ENCODE data around the gene OR51T1. TPM values are rescaled to one million over a fixed set of nuclear protein-coding genes. Genes with fewer than 3 reads are reported as not detected.
"Not testable (repeated sequence)": the region's sequence is repeated elsewhere in the genome, so short reads cannot be mapped to it uniquely, and the experiment has no call there.

Gene OR51T1, protein sequence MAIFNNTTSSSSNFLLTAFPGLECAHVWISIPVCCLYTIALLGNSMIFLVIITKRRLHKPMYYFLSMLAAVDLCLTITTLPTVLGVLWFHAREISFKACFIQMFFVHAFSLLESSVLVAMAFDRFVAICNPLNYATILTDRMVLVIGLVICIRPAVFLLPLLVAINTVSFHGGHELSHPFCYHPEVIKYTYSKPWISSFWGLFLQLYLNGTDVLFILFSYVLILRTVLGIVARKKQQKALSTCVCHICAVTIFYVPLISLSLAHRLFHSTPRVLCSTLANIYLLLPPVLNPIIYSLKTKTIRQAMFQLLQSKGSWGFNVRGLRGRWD
- not detected for polyA plus RNA-seq (2013, experiment 1 of 2)
- polyA plus RNA-seq (2013, experiment 2 of 2) = not detected

DNA sequence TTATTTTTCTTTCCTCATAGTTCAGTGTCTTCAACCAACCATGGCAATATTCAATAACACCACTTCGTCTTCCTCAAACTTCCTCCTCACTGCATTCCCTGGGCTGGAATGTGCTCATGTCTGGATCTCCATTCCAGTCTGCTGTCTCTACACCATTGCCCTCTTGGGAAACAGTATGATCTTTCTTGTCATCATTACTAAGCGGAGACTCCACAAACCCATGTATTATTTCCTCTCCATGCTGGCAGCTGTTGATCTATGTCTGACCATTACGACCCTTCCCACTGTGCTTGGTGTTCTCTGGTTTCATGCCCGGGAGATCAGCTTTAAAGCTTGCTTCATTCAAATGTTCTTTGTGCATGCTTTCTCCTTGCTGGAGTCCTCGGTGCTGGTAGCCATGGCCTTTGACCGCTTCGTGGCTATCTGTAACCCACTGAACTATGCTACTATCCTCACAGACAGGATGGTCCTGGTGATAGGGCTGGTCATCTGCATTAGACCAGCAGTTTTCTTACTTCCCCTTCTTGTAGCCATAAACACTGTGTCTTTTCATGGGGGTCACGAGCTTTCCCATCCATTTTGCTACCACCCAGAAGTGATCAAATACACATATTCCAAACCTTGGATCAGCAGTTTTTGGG lies at the start of gene OR51T1:
OR51T1 (plus strand) TSS at position 41 of the 641 bp plus-strand sequence; CDS start at position 41, 0 bp downstream.
- H3K4me3 ChIP-seq (ENCODE audit: low read length) = no peak within 1 kb of the TSS
- no peaks in the 10 kb centered on the region for H3K79me1 ChIP-seq (ENCODE audit: low read length)
- no CpG with 5 or more reads among the region's 8 CpGs for WGBS (ENCODE audit: extremely low coverage, insufficient coverage, low lambda C conversion rate)
- no peak within 1 kb of the TSS for H2AK5ac ChIP-seq (ENCODE audit: low read length)
- no peaks in the 10 kb centered on the region for H3K79me2 ChIP-seq (ENCODE audit: control insufficient read depth, insufficient read depth, low read length)
- H3K4me1 ChIP-seq (ENCODE audit: control insufficient read depth, low read depth, low read length) = no peaks in the 10 kb centered on the region
- no peak within 1 kb of the TSS for H3K27ac ChIP-seq (ENCODE audit: low read depth, low read length)
- no peak within 1 kb of the TSS for H2BK15ac ChIP-seq (replicated peaks; ENCODE audit: low read depth)
- no peaks in the 10 kb centered on the region for H3K27me3 ChIP-seq (ENCODE audit: insufficient read depth, low read length, poor library complexity)
- H3K4ac ChIP-seq (ENCODE audit: low read depth, low read length) = no peak within 1 kb of the TSS
- no peak for DNase-seq
- no peak within 1 kb of the TSS for H2BK5ac ChIP-seq (ENCODE audit: low read length)
- H3K23ac ChIP-seq (ENCODE audit: low read length) = no peak within 1 kb of the TSS
- H3K9ac ChIP-seq (ENCODE audit: low read length) = no peak within 1 kb of the TSS
- H3K36me3 ChIP-seq (ENCODE audit: control insufficient read depth, insufficient read depth, low read length) = no peaks in the 10 kb centered on the region
- H3K18ac ChIP-seq (ENCODE audit: low read length) = no peak within 1 kb of the TSS
- H4K8ac ChIP-seq (ENCODE audit: low read depth, low read length) = no peak within 1 kb of the TSS
- no peak within 1 kb of the TSS for H2BK120ac ChIP-seq (ENCODE audit: low read depth, low read length)
- no peak within 1 kb of the TSS for H3K56ac ChIP-seq (ENCODE audit: low read length)
- H3K4me2 ChIP-seq (ENCODE audit: low read length) = no peak within 1 kb of the TSS
- no peak within 1 kb of the TSS for H4K5ac ChIP-seq (ENCODE audit: low read length)

- Histone ChIP-seq H3K4me2 (ENCODE audit: low read length) (no peak overlapping the region), H3K36me3 (ENCODE audit: control insufficient read depth, insufficient read depth, low read length) (no peaks in the 10 kb centered on the region), H2BK15ac (replicated peaks; ENCODE audit: low read depth) (no peak overlapping the region), H3K27me3 (ENCODE audit: insufficient read depth, low read length, poor library complexity) (no peaks in the 10 kb centered on the region), H3K79me2 (ENCODE audit: control insufficient read depth, insufficient read depth, low read length) (no peaks in the 10 kb centered on the region), H3K18ac (ENCODE audit: low read length) (no peak overlapping the region), H3K4ac (ENCODE audit: low read depth, low read length) (no peak overlapping the region), H2AK5ac (ENCODE audit: low read length) (no peak overlapping the region), H3K4me1 (ENCODE audit: control insufficient read depth, low read depth, low read length) (no peaks in the 10 kb centered on the region), H4K8ac (ENCODE audit: low read depth, low read length) (no peak overlapping the region), H2BK5ac (ENCODE audit: low read length) (no peak overlapping the region), H3K79me1 (ENCODE audit: low read length) (no peaks in the 10 kb centered on the region), H4K5ac (ENCODE audit: low read length) (no peak overlapping the region), H2BK120ac (ENCODE audit: low read depth, low read length) (no peak overlapping the region), H3K56ac (ENCODE audit: low read length) (no peak overlapping the region), H3K23ac (ENCODE audit: low read length) (no peak overlapping the region), H3K9ac (ENCODE audit: low read length) (no peak overlapping the region), H3K27ac (ENCODE audit: low read depth, low read length) (no peak overlapping the region), H3K4me3 (ENCODE audit: low read length) (no peak overlapping the region)
- DNase-seq = peak; percentile 17
- no CpG with 5 or more reads among the region's 2 CpGs for WGBS (ENCODE audit: extremely low coverage, insufficient coverage, low lambda C conversion rate)
These were observed 41.7 kb upstream of the OR51T1 start for GRCh38 chr11:4839851-4840549.

GRCh38 chr11:4848908-4849532 lies 32.7 kb upstream of the OR51T1 start, which contains the start of gene OR51S1:
OR51S1 (minus strand) TSS chr11:4849208; CDS start chr11:4849208, 0 bp downstream.
- WGBS (ENCODE audit: extremely low coverage, insufficient coverage, low lambda C conversion rate) = no CpG with 5 or more reads among the region's 9 CpGs
- no peak within 1 kb of the TSS for H2BK5ac ChIP-seq (ENCODE audit: low read length)
- no peak within 1 kb of the TSS for H2AK5ac ChIP-seq (ENCODE audit: low read length)
- H2BK120ac ChIP-seq (ENCODE audit: low read depth, low read length) = no peak within 1 kb of the TSS
- no peak within 1 kb of the TSS for H3K18ac ChIP-seq (ENCODE audit: low read length)
- no peaks in the 10 kb centered on the region for H3K36me3 ChIP-seq (ENCODE audit: control insufficient read depth, insufficient read depth, low read length)
- no peaks in the 10 kb centered on the region for H3K27me3 ChIP-seq (ENCODE audit: insufficient read depth, low read length, poor library complexity)
- H3K56ac ChIP-seq (ENCODE audit: low read length) = no peak within 1 kb of the TSS
- H3K4me1 ChIP-seq (ENCODE audit: control insufficient read depth, low read depth, low read length) = no peaks in the 10 kb centered on the region
- H3K9ac ChIP-seq (ENCODE audit: low read length) = no peak within 1 kb of the TSS
- H3K79me1 ChIP-seq (ENCODE audit: low read length) = no peaks in the 10 kb centered on the region
- no peak within 1 kb of the TSS for H3K4me3 ChIP-seq (ENCODE audit: low read length)
- H3K4ac ChIP-seq (ENCODE audit: low read depth, low read length) = no peak within 1 kb of the TSS
- H3K23ac ChIP-seq (ENCODE audit: low read length) = no peak within 1 kb of the TSS
- H2BK15ac ChIP-seq (replicated peaks; ENCODE audit: low read depth) = no peak within 1 kb of the TSS
- no peak within 1 kb of the TSS for H4K8ac ChIP-seq (ENCODE audit: low read depth, low read length)
- H3K4me2 ChIP-seq (ENCODE audit: low read length) = no peak within 1 kb of the TSS
- H4K5ac ChIP-seq (ENCODE audit: low read length) = no peak within 1 kb of the TSS
- no peak within 1 kb of the TSS for H3K27ac ChIP-seq (ENCODE audit: low read depth, low read length)
- DNase-seq = no peak
- no peaks in the 10 kb centered on the region for H3K79me2 ChIP-seq (ENCODE audit: control insufficient read depth, insufficient read depth, low read length)

DNA sequence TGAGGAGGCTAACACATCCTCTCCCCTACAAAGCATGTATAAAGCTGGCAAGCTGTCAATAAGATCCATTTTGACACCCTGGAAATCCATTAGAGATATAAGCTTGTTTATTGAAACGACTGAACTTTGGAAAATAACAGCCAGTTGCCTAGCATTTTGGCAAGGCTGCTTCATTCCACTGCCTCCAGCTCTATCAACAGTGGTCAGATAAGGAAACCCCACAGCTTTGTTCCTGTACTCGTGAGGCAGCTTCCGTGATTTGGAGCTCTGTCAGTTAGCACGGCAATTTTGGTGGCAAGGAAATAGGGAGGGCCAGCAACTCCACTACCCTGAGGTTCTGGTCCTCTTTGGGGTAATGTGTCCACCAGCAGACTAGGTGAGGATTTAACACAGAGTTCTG lies 30.7 kb upstream of the OR51T1 start:
- H3K23ac ChIP-seq (ENCODE audit: low read length) = no peak overlapping the region
- no peak overlapping the region for H3K9ac ChIP-seq (ENCODE audit: low read length)
- no peak overlapping the region for H3K4me2 ChIP-seq (ENCODE audit: low read length)
- no peak overlapping the region for H2AK5ac ChIP-seq (ENCODE audit: low read length)
- WGBS (ENCODE audit: extremely low coverage, insufficient coverage, low lambda C conversion rate) = no CpG with 5 or more reads among the region's 4 CpGs
- H4K5ac ChIP-seq (ENCODE audit: low read length) = no peak overlapping the region
- no peaks in the 10 kb centered on the region for H3K27me3 ChIP-seq (ENCODE audit: insufficient read depth, low read length, poor library complexity)
- H3K4me1 ChIP-seq (ENCODE audit: control insufficient read depth, low read depth, low read length) = no peaks in the 10 kb centered on the region
- H3K4me3 ChIP-seq (ENCODE audit: low read length) = no peak overlapping the region
- no peak overlapping the region for H3K27ac ChIP-seq (ENCODE audit: low read depth, low read length)
- no peak overlapping the region for H2BK5ac ChIP-seq (ENCODE audit: low read length)
- no peak overlapping the region for H4K8ac ChIP-seq (ENCODE audit: low read depth, low read length)
- H3K4ac ChIP-seq (ENCODE audit: low read depth, low read length) = no peak overlapping the region
- no peaks in the 10 kb centered on the region for H3K36me3 ChIP-seq (ENCODE audit: control insufficient read depth, insufficient read depth, low read length)
- no peaks in the 10 kb centered on the region for H3K79me1 ChIP-seq (ENCODE audit: low read length)
- no peak overlapping the region for H2BK120ac ChIP-seq (ENCODE audit: low read depth, low read length)
- no peak overlapping the region for H2BK15ac ChIP-seq (replicated peaks; ENCODE audit: low read depth)
- no peak overlapping the region for H3K56ac ChIP-seq (ENCODE audit: low read length)
- DNase-seq = peak; percentile 60
- no peak overlapping the region for H3K18ac ChIP-seq (ENCODE audit: low read length)
- H3K79me2 ChIP-seq (ENCODE audit: control insufficient read depth, insufficient read depth, low read length) = no peaks in the 10 kb centered on the region

GRCh38 chr11:4854286-4854685 lies 27.4 kb upstream of the OR51T1 start:
- H3K27me3 ChIP-seq (ENCODE audit: insufficient read depth, low read length, poor library complexity); H2AK5ac ChIP-seq (ENCODE audit: low read length); H4K8ac ChIP-seq (ENCODE audit: low read depth, low read length); H3K79me2 ChIP-seq (ENCODE audit: control insufficient read depth, insufficient read depth, low read length); H2BK120ac ChIP-seq (ENCODE audit: low read depth, low read length); H3K4me3 ChIP-seq (ENCODE audit: low read length); H3K79me1 ChIP-seq (ENCODE audit: low read length); H3K4me1 ChIP-seq (ENCODE audit: control insufficient read depth, low read depth, low read length); H2BK15ac ChIP-seq (replicated peaks; ENCODE audit: low read depth); H3K27ac ChIP-seq (ENCODE audit: low read depth, low read length); H3K56ac ChIP-seq (ENCODE audit: low read length); DNase-seq; H3K4me2 ChIP-seq (ENCODE audit: low read length); H3K36me3 ChIP-seq (ENCODE audit: control insufficient read depth, insufficient read depth, low read length); H2BK5ac ChIP-seq (ENCODE audit: low read length); H4K5ac ChIP-seq (ENCODE audit: low read length); H3K23ac ChIP-seq (ENCODE audit: low read length); H3K18ac ChIP-seq (ENCODE audit: low read length); H3K9ac ChIP-seq (ENCODE audit: low read length); H3K4ac ChIP-seq (ENCODE audit: low read depth, low read length): not testable (repeated sequence)
- WGBS (ENCODE audit: extremely low coverage, insufficient coverage, low lambda C conversion rate) = no CpG with 5 or more reads among the region's 7 CpGs

All from mesendoderm (in vitro differentiated cells).